Endodermal cell (in vitro differentiated cells): ENCODE measurements around the gene NFIA. TPM values are rescaled to one million over a fixed set of nuclear protein-coding genes. Genes with fewer than 3 reads are reported as not detected.
"Not testable (repeated sequence)": the region's sequence is repeated elsewhere in the genome, so short reads cannot be mapped to it uniquely, and the experiment has no call there.

Source experiments
- DNase-seq: peaks from one replicate; pipeline ENCODE4 v3.0.0-alpha.2; 2017
- H3K27ac ChIP-seq: 2 replicates; pipeline ENCODE4 v1.5.1; 2013; ENCODE audit warnings: mild to moderate bottlenecking, low read depth, low read length, moderate library complexity
- H3K27me3 ChIP-seq: 2 replicates; pipeline ENCODE4 v1.6.1; 2013; ENCODE audit warnings: mild to moderate bottlenecking, low read length, moderate library complexity; ENCODE audit not compliant: insufficient read depth, control insufficient read depth, poor library complexity, severe bottlenecking
- H3K36me3 ChIP-seq: 2 replicates; pipeline ENCODE4 v1.7.0; 2013; ENCODE audit warnings: mild to moderate bottlenecking, low read length, moderate library complexity; ENCODE audit not compliant: control insufficient read depth, insufficient read depth
- H3K4me1 ChIP-seq: one replicate; pipeline ENCODE4 v1.7.0; 2013; ENCODE audit warnings: low read length; ENCODE audit not compliant: control insufficient read depth, insufficient read depth
- H3K4me3 ChIP-seq: 2 replicates; pipeline ENCODE4 v1.5.1; 2013; ENCODE audit warnings: mild to moderate bottlenecking, low read length, moderate library complexity
- H3K9ac ChIP-seq: 2 replicates; pipeline ENCODE4 v1.6.1; 2013; ENCODE audit warnings: mild to moderate bottlenecking, low read length, moderate library complexity; ENCODE audit not compliant: poor library complexity, severe bottlenecking; ENCODE audit errors: extremely low read depth
- H3K9me3 ChIP-seq: 2 replicates; pipeline ENCODE4 v1.6.1; 2013; ENCODE audit warnings: mild to moderate bottlenecking, low read length, moderate library complexity; ENCODE audit not compliant: control insufficient read depth
- H3K27ac Mint-ChIP-seq: 2 replicates; pipeline ENCODE4 v1.8.0; 2020; ENCODE audit warnings: mixed read lengths
- H3K27me3 Mint-ChIP-seq: 2 replicates; pipeline ENCODE4 v1.8.0; 2021; ENCODE audit warnings: mild to moderate bottlenecking, mixed read lengths; ENCODE audit not compliant: insufficient read depth
- H3K36me3 Mint-ChIP-seq: 2 replicates; pipeline ENCODE4 v1.8.0; 2020; ENCODE audit warnings: low read depth, mixed read lengths
- H3K4me1 Mint-ChIP-seq: 2 replicates; pipeline ENCODE4 v1.8.0; 2020; ENCODE audit warnings: mixed read lengths
- H3K4me3 Mint-ChIP-seq: 2 replicates; pipeline ENCODE4 v1.8.0; 2020; ENCODE audit warnings: mild to moderate bottlenecking, moderate library complexity, mixed read lengths
- H3K9me3 Mint-ChIP-seq: 2 replicates; pipeline ENCODE4 v1.8.0; 2020; ENCODE audit warnings: mild to moderate bottlenecking, mixed read lengths
- CTCF ChIP-seq: fragments of 200-600 bp; sonication (generic); conservative IDR thresholded peaks from 2 replicates; pipeline ENCODE4 v1.5.0; 2021; ENCODE audit warnings: antibody characterized with exemption, mild to moderate bottlenecking
- WGBS, 2 experiments: methylation state at CpG; one replicate each; pipeline versions ENCODE4 v1.1.5 to v1.1.7; 2013; ENCODE audit warnings: missing lambda C conversion rate in 2 of 2, mixed read lengths in 1 of 2; ENCODE audit not compliant: insufficient coverage in 1 of 2, insufficient read length in 1 of 2; 5-methylcytosine and 5-hydroxymethylcytosine counted together
- total RNA-seq, 2 donors: library from RNA; stranded (reverse); fragmentation: NEBNext Ultra II Directional in 1 of 2; extraction: Animal tissue kit (Norgen Biotek cat#: 25700) in 1 of 2; gene quantifications; 2 replicates in 1 of 2; 3 replicates in 1 of 2; pipeline ENCODE4 v1.2.1, GENCODE V29; 2021

The NFIA gene
- total RNA-seq, 2 donors from 2014 or later = 2.3 to 3.8 TPM

GRCh38 chr1:61070054-61070453, 12.3 kb upstream of the NFIA start:
- TF ChIP-seq CTCF = no peak
- DNase-seq = no peak
- Histone ChIP-seq H3K4me3 (no peak overlapping the region), H3K27ac (no peak overlapping the region), H3K9ac (no peak overlapping the region), H3K4me1 (no peaks in the 10 kb centered on the region), H3K9me3 (no peaks in the 10 kb centered on the region), H3K27me3 (no peaks in the 10 kb centered on the region), H3K36me3 (no peaks in the 10 kb centered on the region)
- Mint-ChIP-seq H3K4me1 (no peaks in the 10 kb centered on the region), H3K27me3 (peaks cover 7% of the 10 kb centered on the region), H3K4me3 (no peak overlapping the region), H3K36me3 (no peaks in the 10 kb centered on the region), H3K27ac (no peak overlapping the region), H3K9me3 (no peaks in the 10 kb centered on the region)
- WGBS, 2 experiments = 100% methylated on average over 2 to 4 of the region's 4 CpGs

- H3K27ac Mint-ChIP-seq = no peak overlapping the region
- Histone ChIP-seq H3K27me3 (no peaks in the 10 kb centered on the region), H3K27ac (no peak overlapping the region), H3K9ac (no peak overlapping the region), H3K4me1 (no peaks in the 10 kb centered on the region), H3K4me3 (no peak overlapping the region), H3K9me3 (no peaks in the 10 kb centered on the region), H3K36me3 (no peaks in the 10 kb centered on the region)
- H3K27me3 Mint-ChIP-seq = peaks cover 7% of the 10 kb centered on the region
- WGBS, 2 experiments = 32 to 60% methylated on average over 3 to 6 of the region's 6 CpGs
- no peaks in the 10 kb centered on the region for H3K9me3 Mint-ChIP-seq
- peaks cover 5% of the 10 kb centered on the region for H3K4me1 Mint-ChIP-seq
- no peak overlapping the region for H3K4me3 Mint-ChIP-seq
- H3K36me3 Mint-ChIP-seq = no peaks in the 10 kb centered on the region
- no peak for TF ChIP-seq CTCF
- no peak for DNase-seq
Observed at GRCh38 chr1:61071205-61072130, 10.9 kb upstream of the NFIA start.

GRCh38 chr1:61073871-61074270, 8.5 kb upstream of the NFIA start:
- DNase-seq = no peak
- H3K4me1 ChIP-seq = no peaks in the 10 kb centered on the region
- WGBS, 2 experiments = 97 to 100% methylated on average over 4 to 5 of the region's 5 CpGs
- H3K27me3 ChIP-seq = peaks cover 5% of the 10 kb centered on the region
- H3K36me3 ChIP-seq = no peaks in the 10 kb centered on the region
- Mint-ChIP-seq H3K4me1 (peaks cover 12% of the 10 kb centered on the region), H3K36me3 (no peaks in the 10 kb centered on the region), H3K27me3 (peaks cover 16% of the 10 kb centered on the region), H3K9me3 (no peaks in the 10 kb centered on the region), H3K27ac (no peak overlapping the region), H3K4me3 (no peak overlapping the region)
- no peak for TF ChIP-seq CTCF
- H3K27ac ChIP-seq = no peak overlapping the region
- no peaks in the 10 kb centered on the region for H3K9me3 ChIP-seq
- H3K9ac ChIP-seq = no peak overlapping the region
- H3K4me3 ChIP-seq = no peak overlapping the region

GRCh38 chr1:61075833-61076232, 6.5 kb upstream of the NFIA start:
- H3K36me3 Mint-ChIP-seq, H3K9ac ChIP-seq, H3K4me1 ChIP-seq, H3K36me3 ChIP-seq, H3K27ac Mint-ChIP-seq, DNase-seq, H3K4me3 ChIP-seq, H3K9me3 ChIP-seq, H3K27ac ChIP-seq, H3K9me3 Mint-ChIP-seq: not testable (repeated sequence)
- WGBS, 2 experiments = 87 to 95% methylated on average over 12 to 16 of the region's 16 CpGs
- Mint-ChIP-seq H3K27me3 (peaks cover 34% of the 10 kb centered on the region), H3K4me3 (peak overlapping the region; percentile 82), H3K4me1 (peaks cover 25% of the 10 kb centered on the region)
- H3K27me3 ChIP-seq = peaks cover 24% of the 10 kb centered on the region
